GM23248 (cell line): ENCODE measurements around the gene ZNF112. TPM values are rescaled to one million over a fixed set of nuclear protein-coding genes. Genes with fewer than 3 reads are reported as not detected.

Experiments used
- DNase-seq: peaks from one replicate; pipeline ENCODE4 v3.0.0-alpha.2; 2015
- H2AFZ ChIP-seq: fragments of 200-600 bp; sonication (generic); 2 replicates; pipeline ENCODE4 v1.6.1; 2016; ENCODE audit warnings: antibody characterized with exemption
- H3F3A ChIP-seq: fragments of 200-600 bp; sonication (generic); 2 replicates; pipeline ENCODE4 v1.6.1; 2016; ENCODE audit warnings: mild to moderate bottlenecking, antibody characterized with exemption, mixed run types; ENCODE audit not compliant: insufficient read depth
- H3K27ac ChIP-seq: fragments of 200-600 bp; sonication (generic); 2 replicates; pipeline ENCODE4 v1.5.1; 2016; ENCODE audit warnings: mild to moderate bottlenecking
- H3K27me3 ChIP-seq: fragments of 200-600 bp; sonication (generic); replicated peaks from 2 replicates; pipeline ENCODE4 v1.6.1; 2016; ENCODE audit warnings: mild to moderate bottlenecking; ENCODE audit not compliant: insufficient read depth
- H3K36me3 ChIP-seq: fragments of 200-600 bp; sonication (generic); 2 replicates; pipeline ENCODE4 v1.6.1; 2016; ENCODE audit warnings: low read depth, mild to moderate bottlenecking
- H3K4me1 ChIP-seq: fragments of 200-600 bp; sonication (generic); 2 replicates; pipeline ENCODE4 v1.6.1; 2016; ENCODE audit warnings: mild to moderate bottlenecking; ENCODE audit not compliant: insufficient read depth
- H3K4me2 ChIP-seq: fragments of 200-600 bp; sonication (generic); one replicate; pipeline ENCODE4 v1.6.1; 2016; ENCODE audit warnings: mild to moderate bottlenecking; ENCODE audit not compliant: unreplicated experiment
- H3K4me3 ChIP-seq: fragments of 200-600 bp; sonication (generic); 2 replicates; pipeline ENCODE4 v1.5.1; 2016; ENCODE audit warnings: mild to moderate bottlenecking
- H3K79me2 ChIP-seq: fragments of 200-600 bp; sonication (generic); 2 replicates; pipeline ENCODE4 v1.6.1; 2016; ENCODE audit warnings: mild to moderate bottlenecking; ENCODE audit not compliant: insufficient read depth
- H3K9ac ChIP-seq: fragments of 200-600 bp; sonication (generic); 2 replicates; pipeline ENCODE4 v1.6.1; 2016; ENCODE audit warnings: mild to moderate bottlenecking
- H3K9me2 ChIP-seq: fragments of 200-600 bp; sonication (generic); 2 replicates; pipeline ENCODE4 v1.6.1; 2016; ENCODE audit warnings: mixed run types, mild to moderate bottlenecking, moderate library complexity; ENCODE audit not compliant: insufficient read depth
- H3K9me3 ChIP-seq: fragments of 200-600 bp; sonication (generic); one replicate; pipeline ENCODE4 v1.6.1; 2017; ENCODE audit warnings: low read depth
- H4K20me1 ChIP-seq: fragments of 200-600 bp; sonication (generic); 2 replicates; pipeline ENCODE4 v1.6.0; 2016; ENCODE audit not compliant: insufficient read depth
- EZH2 ChIP-seq: fragments of 200-600 bp; sonication (generic); IDR thresholded peaks from 2 replicates; pipeline ENCODE4 v1.6.1; 2018; ENCODE audit warnings: antibody characterized with exemption, mild to moderate bottlenecking; ENCODE audit not compliant: insufficient read depth, poor library complexity, severe bottlenecking
- EZH2phosphoT487 ChIP-seq: fragments of 200-600 bp; sonication (generic); IDR thresholded peaks from 2 replicates; pipeline ENCODE4 v1.6.1; 2018; ENCODE audit warnings: antibody characterized with exemption, moderate library complexity, mild to moderate bottlenecking, low read depth; ENCODE audit not compliant: insufficient read depth
- WGBS, 2 experiments: methylation state at CpG; one replicate each; pipeline ENCODE4 v1.1.6; 2015 to 2017; ENCODE audit warnings: low lambda C conversion rate in 2 of 2, low coverage in 1 of 2; ENCODE audit errors: missing lambda C conversion rate in 2 of 2; 5-methylcytosine and 5-hydroxymethylcytosine counted together
- in situ Hi-C: fragments of 300-500 bp; cut with MboI; formaldehyde crosslinking; loops from 2 replicates; pipeline ENCODE4 v1.15.0; 2020
- polyA plus RNA-seq: library from polyadenylated mRNA; unstranded; fragments of >200 nt; fragmentation: Nextera tagmentation; extraction: Ambion mirVana; gene quantifications from 2 replicates; pipeline ENCODE4 v1.2.1, GENCODE V29; 2016
- small RNA-seq: library from RNA; depleted of rRNA; stranded (forward); fragments of <200 nt; gene quantifications from one replicate; pipeline ENCODE3, GENCODE V24; 2014; ENCODE audit warnings: low read depth, low replicate concordance
- total RNA-seq: library from RNA; depleted of rRNA; stranded (reverse); fragments of >200 nt; shearing (Covaris generic); gene quantifications from 2 replicates; pipeline ENCODE4 v1.2.3, GENCODE V29; 2014; rRNA removed

ZNF112 gene
- total and polyA plus RNA-seq, 2 experiments from 2014 or later: 5.6 TPM

- Histone ChIP-seq H3K9me3 (no peaks in the 10 kb centered on the region), H3K79me2 (no peaks in the 10 kb centered on the region), H3K4me2 (no peak overlapping the region), H3K4me3 (no peak overlapping the region), H3K36me3 (0 out of 2 replicates have a peak, but pooled peaks cover 3% of the 10 kb centered on the region), H3K9me2 (no peaks in the 10 kb centered on the region), H4K20me1 (no peaks in the 10 kb centered on the region), H3F3A (peaks cover 19% of the 10 kb centered on the region), H3K4me1 (peaks cover 21% of the 10 kb centered on the region), H2AFZ (no peak overlapping the region), H3K27ac (no peak overlapping the region), H3K9ac (no peak overlapping the region), H3K27me3 (no peaks in the 10 kb centered on the region)
- DNase-seq: peak; percentile 63
- WGBS, 2 experiments: 59 to 69% methylated on average over 3 of the region's 3 CpGs
- TF ChIP-seq EZH2phosphoT487 (no peak), EZH2 (no peak)
- in situ Hi-C loops: no loop called here
These were observed 73.6 kb downstream of the ZNF112 start for GRCh38 chr19:44282846-44283245.

GRCh38 chr19:44280916-44281315 lies 75.6 kb downstream of the ZNF112 start:
- TF ChIP-seq EZH2phosphoT487 (no peak), EZH2 (no peak)
- in situ Hi-C loops: no loop called here
- no peaks in the 10 kb centered on the region for H3K36me3 ChIP-seq
- no peak for DNase-seq
- no peaks in the 10 kb centered on the region for H3K9me3 ChIP-seq
- H3K4me3 ChIP-seq: no peak overlapping the region
- WGBS, 2 experiments: 87 to 92% methylated on average over 10 of the region's 10 CpGs
- H3K9me2 ChIP-seq: no peaks in the 10 kb centered on the region
- no peak overlapping the region for H3K27ac ChIP-seq
- H3K79me2 ChIP-seq: no peaks in the 10 kb centered on the region
- peaks cover 21% of the 10 kb centered on the region for H3F3A ChIP-seq
- peaks cover 22% of the 10 kb centered on the region for H3K4me1 ChIP-seq
- H3K27me3 ChIP-seq: no peaks in the 10 kb centered on the region
- H3K4me2 ChIP-seq: no peak overlapping the region
- H3K9ac ChIP-seq: no peak overlapping the region
- H2AFZ ChIP-seq: no peak overlapping the region
- no peaks in the 10 kb centered on the region for H4K20me1 ChIP-seq

GRCh38 chr19:44278181-44278690 lies 78.2 kb downstream of the ZNF112 start:
- Histone ChIP-seq H2AFZ (peak overlapping the region; percentile 57), H3K36me3 (no peaks in the 10 kb centered on the region), H3K9me2 (no peaks in the 10 kb centered on the region), H3K9me3 (no peaks in the 10 kb centered on the region), H3K27ac (peak overlapping the region; percentile 82), H3K4me3 (peak overlapping the region; percentile 32), H3K79me2 (no peaks in the 10 kb centered on the region), H3K9ac (peak overlapping the region; percentile 22; the same call in 1 of the 2 replicates), H3K27me3 (no peaks in the 10 kb centered on the region), H4K20me1 (no peaks in the 10 kb centered on the region), H3K4me2 (peak overlapping the region; percentile 42), H3F3A (peaks cover 21% of the 10 kb centered on the region), H3K4me1 (peaks cover 22% of the 10 kb centered on the region)
- WGBS, 2 experiments: 3% methylated on average over 4 of the region's 4 CpGs
- in situ Hi-C loops: no loop called here
- peak; percentile 85 for DNase-seq
- TF ChIP-seq EZH2phosphoT487: no peak
- TF ChIP-seq EZH2: no peak

GRCh38 chr19:44277331-44277730 lies 79.1 kb downstream of the ZNF112 start:
- no peak for DNase-seq
- no peaks in the 10 kb centered on the region for H3K9me3 ChIP-seq
- in situ Hi-C loops: no loop called here
- H3K9ac ChIP-seq: no peak overlapping the region
- peaks cover 14% of the 10 kb centered on the region for H3K4me1 ChIP-seq
- H4K20me1 ChIP-seq: no peaks in the 10 kb centered on the region
- TF ChIP-seq EZH2phosphoT487 (no peak), EZH2 (no peak)
- H3F3A ChIP-seq: peaks cover 21% of the 10 kb centered on the region
- no peak overlapping the region for H2AFZ ChIP-seq
- no peak overlapping the region for H3K4me2 ChIP-seq
- WGBS, 2 experiments: 6 to 14% methylated on average over 1 of the region's 1 CpG
- no peak overlapping the region for H3K4me3 ChIP-seq
- H3K36me3 ChIP-seq: no peaks in the 10 kb centered on the region
- H3K9me2 ChIP-seq: no peaks in the 10 kb centered on the region
- no peaks in the 10 kb centered on the region for H3K27me3 ChIP-seq
- no peak overlapping the region for H3K27ac ChIP-seq
- H3K79me2 ChIP-seq: no peaks in the 10 kb centered on the region

Small RNA genes within 50 kb of the gene (small RNA-seq; reads per million reads assigned to genes)
- not detected for gene NDUFA3P1

Other genes with a start within 250 kb of the ZNF112 start
- 5.8 and 6.1 TPM in 2 replicates for gene ZNF225, start 243.3 kb downstream of the ZNF112 start, total RNA-seq
- gene ZNF225, start 243.3 kb downstream of the ZNF112 start, polyA plus RNA-seq: 3.2 and 4.3 TPM in 2 replicates
- gene ZNF234, start 215.1 kb downstream of the ZNF112 start, total RNA-seq: 6.5 and 8.1 TPM in 2 replicates
- 4.7 and 6.2 TPM in 2 replicates for gene ZNF234, start 215.1 kb downstream of the ZNF112 start, polyA plus RNA-seq
- 20.1 and 32.5 TPM in 2 replicates for gene ZNF226, start 191.6 kb downstream of the ZNF112 start, total RNA-seq
- 27.1 and 30.3 TPM in 2 replicates for gene ZNF226, start 191.6 kb downstream of the ZNF112 start, polyA plus RNA-seq
- gene ZNF227, start 144.1 kb downstream of the ZNF112 start, total RNA-seq: 7.6 and 16.1 TPM in 2 replicates
- gene ZNF227, start 144.1 kb downstream of the ZNF112 start, polyA plus RNA-seq: 7.5 and 7.8 TPM in 2 replicates
- 0.13 and 0.86 TPM in 2 replicates for gene ZNF233, start 96.8 kb downstream of the ZNF112 start, total RNA-seq
- gene ZNF233, start 96.8 kb downstream of the ZNF112 start, polyA plus RNA-seq: 0.61 and 0.80 TPM in 2 replicates
- gene ZNF235, start 51.7 kb downstream of the ZNF112 start, total RNA-seq: 1.0 and 2.1 TPM in 2 replicates
- gene ZNF235, start 51.7 kb downstream of the ZNF112 start, polyA plus RNA-seq: 1.4 and 2.6 TPM in 2 replicates
- 2.1 and 4.3 TPM in 2 replicates for gene ZNF285, start 44.9 kb upstream of the ZNF112 start, total RNA-seq
- 0.99 and 1.1 TPM in 2 replicates for gene ZNF285, start 44.9 kb upstream of the ZNF112 start, polyA plus RNA-seq
- 11.7 and 38.2 TPM in 2 replicates for gene ZNF229, start 91.8 kb upstream of the ZNF112 start, total RNA-seq
- 6.1 and 7.7 TPM in 2 replicates for gene ZNF229, start 91.8 kb upstream of the ZNF112 start, polyA plus RNA-seq
- gene ZNF180, start 143.8 kb upstream of the ZNF112 start, total RNA-seq: 5.8 and 8.2 TPM in 2 replicates
- gene ZNF180, start 143.8 kb upstream of the ZNF112 start, polyA plus RNA-seq: 2.9 and 3.9 TPM in 2 replicates
- gene CEACAM20, start 173.0 kb upstream of the ZNF112 start, total RNA-seq: not detected in 2 replicates
- not detected in 2 replicates for gene CEACAM20, start 173.0 kb upstream of the ZNF112 start, polyA plus RNA-seq